IMR-90 (cell line): ENCODE results near the gene AMPD3. TPM values are rescaled to one million over a fixed set of nuclear protein-coding genes. Genes with fewer than 3 reads are reported as not detected.
A peak's percentile ranks its signal among the peaks of the same experiment; 100 is the strongest.

Experiments
- ATAC-seq: fragments of 200-7000 bp; cut with Tn5 transposase; 2 replicates; pipeline ENCODE4 v1.9.1; 2020; ENCODE audit warnings: low read depth, mild to moderate bottlenecking, moderate library complexity
- BruUV-seq: library from RNA; stranded (reverse); fragments of 400-500 nt; replicated peaks from 2 replicates; lab custom pipeline; 2021; lab: Mats Ljungman, UMichigan
- CTCF ChIA-PET: fragments of 300-600 bp; formaldehyde crosslinking; extraction: SDS; loops from one replicate; lab custom pipeline; 2021; ENCODE audit warnings: antibody characterized with exemption; lab: Yijun Ruan, JAX
- POLR2A ChIA-PET: fragments of 300-600 bp; sonication (Branson Sonifier 250); formaldehyde crosslinking; loops from one replicate; lab custom pipeline; 2022; ENCODE audit warnings: antibody characterized with exemption; ENCODE audit not compliant: unreplicated experiment; lab: Charles Lee
- DNase-seq: peaks from one replicate; pipeline ENCODE4 v3.0.0; 2013
- H2AFZ ChIP-seq: replicated peaks from 2 replicates; pipeline ENCODE3; 2013; ENCODE audit warnings: low read length, mild to moderate bottlenecking; ENCODE audit not compliant: poor library complexity
- H2AK5ac ChIP-seq: 2 replicates; pipeline ENCODE4 v1.6.1; 2013; ENCODE audit warnings: low read depth, low read length, inconsistent platforms
- H2AK9ac ChIP-seq: replicated peaks from 2 replicates; pipeline ENCODE3; 2013; ENCODE audit warnings: mild to moderate bottlenecking, low read depth, low read length, moderate library complexity; ENCODE audit not compliant: poor library complexity
- H2BK120ac ChIP-seq: 2 replicates; pipeline ENCODE4 v1.6.1; 2013; ENCODE audit warnings: low read depth, low read length, inconsistent platforms
- H2BK15ac ChIP-seq: 3 replicates; pipeline ENCODE4 v1.6.1; 2013; ENCODE audit warnings: low read depth, low read length, inconsistent platforms
- H2BK20ac ChIP-seq: 2 replicates; pipeline ENCODE4 v1.6.1; 2013; ENCODE audit warnings: low read depth, mild to moderate bottlenecking, inconsistent platforms, low read length, moderate library complexity
- H2BK5ac ChIP-seq: 2 replicates; pipeline ENCODE4 v1.6.1; 2013; ENCODE audit warnings: mild to moderate bottlenecking, low read depth, low read length, inconsistent platforms; ENCODE audit not compliant: poor library complexity, severe bottlenecking
- H3K14ac ChIP-seq: replicated peaks from 2 replicates; pipeline ENCODE4 v1.6.1; 2013; ENCODE audit warnings: low read depth, low read length, inconsistent platforms
- H3K18ac ChIP-seq: 2 replicates; pipeline ENCODE4 v1.6.1; 2013; ENCODE audit warnings: low read depth, low read length, control low read depth
- H3K23ac ChIP-seq: 2 replicates; pipeline ENCODE4 v1.6.1; 2013; ENCODE audit warnings: low read depth, low read length, inconsistent platforms
- H3K27ac ChIP-seq: 2 replicates; pipeline ENCODE4 v1.5.1; 2013; ENCODE audit warnings: mild to moderate bottlenecking, control low read depth, low read length; ENCODE audit not compliant: insufficient read depth
- H3K27me3 ChIP-seq: 2 replicates; pipeline ENCODE4 v1.6.1; 2013; ENCODE audit warnings: low read length; ENCODE audit not compliant: control insufficient read depth, insufficient read depth
- H3K36me3 ChIP-seq: 2 replicates; pipeline ENCODE4 v1.6.1; 2013; ENCODE audit warnings: low read length, mixed read lengths; ENCODE audit not compliant: control insufficient read depth, insufficient read depth
- H3K4ac ChIP-seq: 2 replicates; pipeline ENCODE4 v1.6.1; 2013; ENCODE audit warnings: low read depth, low read length, inconsistent platforms
- H3K4me1 ChIP-seq: 2 replicates; pipeline ENCODE4 v1.6.1; 2013; ENCODE audit warnings: low read length, mixed read lengths; ENCODE audit not compliant: control insufficient read depth, insufficient read depth
- H3K4me2 ChIP-seq: 2 replicates; pipeline ENCODE4 v1.6.1; 2013; ENCODE audit warnings: low read depth, mild to moderate bottlenecking, control low read depth, low read length, moderate library complexity
- H3K4me3 ChIP-seq: 2 replicates; pipeline ENCODE4 v1.5.1; 2013; ENCODE audit warnings: low read depth, mild to moderate bottlenecking, control low read depth, low read length, moderate library complexity; ENCODE audit not compliant: insufficient read depth
- H3K56ac ChIP-seq: 2 replicates; pipeline ENCODE4 v1.6.1; 2013; ENCODE audit warnings: low read length, inconsistent platforms; ENCODE audit not compliant: insufficient read depth; ENCODE audit errors: extremely low read depth
- H3K79me1 ChIP-seq, 2 experiments: 2 replicates each; pipeline ENCODE4 v1.6.1; 2013; ENCODE audit warnings: low read length in 2 of 2, inconsistent platforms in 1 of 2, low read depth in 1 of 2
- H3K9ac ChIP-seq: 2 replicates; pipeline ENCODE4 v1.6.1; 2013; ENCODE audit warnings: low read depth, low read length, control low read depth
- H3K9me1 ChIP-seq: 2 replicates; pipeline ENCODE4 v1.6.1; 2013; ENCODE audit warnings: low read length, inconsistent platforms; ENCODE audit not compliant: insufficient read depth
- H3K9me3 ChIP-seq: 2 replicates; pipeline ENCODE4 v1.6.1; 2013; ENCODE audit warnings: low read length; ENCODE audit not compliant: control insufficient read depth, insufficient read depth
- H4K20me1 ChIP-seq: 2 replicates; pipeline ENCODE4 v1.6.1; 2013; ENCODE audit warnings: low read length, inconsistent platforms; ENCODE audit not compliant: insufficient read depth
- H4K5ac ChIP-seq: 2 replicates; pipeline ENCODE4 v1.6.1; 2013; ENCODE audit warnings: mild to moderate bottlenecking, low read depth, low read length, control low read depth
- H4K8ac ChIP-seq, 2 experiments: 2 replicates each; pipeline ENCODE4 v1.6.1; 2013; ENCODE audit warnings: low read depth in 2 of 2, low read length in 2 of 2, control low read depth in 1 of 2, inconsistent platforms in 1 of 2
- H4K91ac ChIP-seq: 2 replicates; pipeline ENCODE4 v1.6.1; 2013; ENCODE audit warnings: low read depth, low read length, inconsistent platforms; ENCODE audit not compliant: insufficient read depth
- BHLHE40 ChIP-seq: fragments of 150-350 bp; IDR thresholded peaks from 2 replicates; pipeline ENCODE4 v1.6.1; 2016; ENCODE audit warnings: mild to moderate bottlenecking, low read depth, low read length
- CHD1 ChIP-seq: IDR thresholded peaks from 2 replicates; pipeline ENCODE4 v1.6.1; 2012; ENCODE audit warnings: low read depth, low read length, improper control_type of control experiment
- MAFK ChIP-seq: IDR thresholded peaks from 2 replicates; pipeline ENCODE4 v1.6.1; 2012; ENCODE audit warnings: low read depth, low read length, improper control_type of control experiment
- MAZ ChIP-seq: IDR thresholded peaks from 2 replicates; pipeline ENCODE4 v1.6.1; 2012; ENCODE audit warnings: low read depth, mild to moderate bottlenecking, low read length, improper control_type of control experiment, moderate library complexity, borderline replicate concordance
- MXI1 ChIP-seq: IDR thresholded peaks from 2 replicates; pipeline ENCODE4 v1.6.1; 2012; ENCODE audit warnings: low read depth, mild to moderate bottlenecking, low read length, moderate library complexity, borderline replicate concordance
- POLR2A ChIP-seq: IDR thresholded peaks from 2 replicates; pipeline ENCODE4 v1.6.1; 2012; ENCODE audit warnings: mild to moderate bottlenecking, low read depth, low read length
- RAD21 ChIP-seq: IDR thresholded peaks from 2 replicates; pipeline ENCODE4 v1.6.1; 2012; ENCODE audit warnings: low read length, improper control_type of control experiment
- RCOR1 ChIP-seq: IDR thresholded peaks from 2 replicates; pipeline ENCODE4 v1.6.1; 2012; ENCODE audit warnings: mild to moderate bottlenecking, low read length, improper control_type of control experiment; ENCODE audit not compliant: insufficient replicate concordance
- SMC3 ChIP-seq: fragments of 150-350 bp; IDR thresholded peaks from 2 replicates; pipeline ENCODE4 v1.6.1; 2016; ENCODE audit warnings: low read depth, mild to moderate bottlenecking, antibody characterized with exemption, low read length, moderate library complexity
- WGBS, 2 experiments: methylation state at CpG; one replicate each; pipeline versions ENCODE4 v1.1.5 to v1.1.7; 2013; ENCODE audit warnings: missing lambda C conversion rate in 2 of 2; ENCODE audit not compliant: insufficient read length in 1 of 2; ENCODE audit errors: extremely low coverage in 2 of 2; 5-methylcytosine and 5-hydroxymethylcytosine counted together
- dilution Hi-C: fragments of 300-500 bp; cut with HindIII; formaldehyde crosslinking; loops from one replicate; pipeline ENCODE4 v1.14.3; 2018; ENCODE audit warnings: low sequenced_read_pairs; ENCODE audit not compliant: unreplicated experiment
- in situ Hi-C: fragments of 300-500 bp; cut with MboI; formaldehyde crosslinking; loops from 3 replicates; pipeline ENCODE4 v1.14.3; 2019; ENCODE audit warnings: low sequenced_read_pairs, inconsistent platforms, mixed read lengths
- intact Hi-C: fragments of 100-400 bp; cut with micrococcal nuclease; formaldehyde crosslinking; loops from 2 replicates; pipeline ENCODE4 v1.10.0; 2022
- polyA plus RNA-seq, 3 experiments: library from polyadenylated mRNA; depleted of rRNA; stranded (reverse); fragments of >200 nt; gene quantifications; 2 replicates each; pipeline ENCODE4 v1.2.3, GENCODE V29; 2012; ENCODE audit warnings: low replicate concordance in 1 of 3
- total RNA-seq: library from RNA; depleted of rRNA; stranded (reverse); fragments of >200 nt; gene quantifications from 2 replicates; pipeline ENCODE4 v1.2.3, GENCODE V29; 2012
- TF ChIP-seq, protein P1 (sequence below): fragments of 150-350 bp; IDR thresholded peaks from 2 replicates; pipeline ENCODE4 v1.6.1; 2016; ENCODE audit warnings: low read depth, mild to moderate bottlenecking, low read length, moderate library complexity, borderline replicate concordance

The AMPD3 gene
- total and polyA plus RNA-seq, 2 of the 4 experiments (the other 2 are of a cell fraction) = 8.6 to 12.1 TPM

DNA sequence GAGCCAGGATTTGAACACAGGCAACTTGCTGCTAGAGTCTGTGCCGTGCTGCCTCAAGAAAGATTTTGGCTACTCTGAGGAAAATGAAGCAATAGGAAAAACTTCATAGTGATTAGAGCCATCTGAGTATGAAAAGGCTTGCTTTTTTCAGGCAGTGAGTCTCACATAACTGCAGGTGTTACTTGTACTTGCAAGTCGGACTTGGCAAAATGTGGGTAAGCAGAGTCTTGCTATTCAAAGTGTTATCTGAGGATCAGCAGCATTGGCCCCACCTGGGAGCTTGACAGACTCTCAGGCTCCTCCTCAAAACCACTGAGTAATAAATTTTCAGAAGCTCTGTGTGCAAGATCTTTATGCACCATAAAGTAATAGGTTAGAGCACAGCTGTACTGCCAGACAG is 67.9 kb downstream of the AMPD3 start:
- DNase-seq = no peak
- in situ Hi-C loops = no loop called here
- 0 out of 2 replicates have a peak overlapping the region, but pooled peaks have one; percentile 59 for H2BK120ac ChIP-seq
- peak overlapping the region; percentile 33; the same call in 1 of the 2 replicates for H3K4ac ChIP-seq
- dilution Hi-C loops = loop anchor here (25.0 kb wide), 1 partner anchor 214 kb away; no protein-coding TSS in a partner anchor
- no TSS peak for BruUV-seq
- no peaks in the 10 kb centered on the region for H3K9me3 ChIP-seq
- no peaks in the 10 kb centered on the region for H3K27me3 ChIP-seq
- TF ChIP-seq MAFK (no peak), BHLHE40 (no peak), MAZ (no peak), POLR2A (no peak), RCOR1 (no peak), RAD21 (no peak), CHD1 (no peak), SMC3 (no peak), MXI1 (no peak)
- TF ChIP-seq, protein P1, sequence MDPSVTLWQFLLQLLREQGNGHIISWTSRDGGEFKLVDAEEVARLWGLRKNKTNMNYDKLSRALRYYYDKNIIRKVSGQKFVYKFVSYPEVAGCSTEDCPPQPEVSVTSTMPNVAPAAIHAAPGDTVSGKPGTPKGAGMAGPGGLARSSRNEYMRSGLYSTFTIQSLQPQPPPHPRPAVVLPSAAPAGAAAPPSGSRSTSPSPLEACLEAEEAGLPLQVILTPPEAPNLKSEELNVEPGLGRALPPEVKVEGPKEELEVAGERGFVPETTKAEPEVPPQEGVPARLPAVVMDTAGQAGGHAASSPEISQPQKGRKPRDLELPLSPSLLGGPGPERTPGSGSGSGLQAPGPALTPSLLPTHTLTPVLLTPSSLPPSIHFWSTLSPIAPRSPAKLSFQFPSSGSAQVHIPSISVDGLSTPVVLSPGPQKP = no peak
- peaks cover 13% of the 10 kb centered on the region for H3K4me1 ChIP-seq
- H2BK15ac ChIP-seq = peak overlapping the region; percentile 26; the same call in 1 of the 3 replicates
- H2BK5ac ChIP-seq = no peak overlapping the region
- H4K8ac ChIP-seq = no peak overlapping the region
- no peak overlapping the region for H2AFZ ChIP-seq
- no peak overlapping the region for H3K4me3 ChIP-seq
- H3K23ac ChIP-seq = no peak overlapping the region
- ATAC-seq = no peak
- no peak overlapping the region for H2BK20ac ChIP-seq
- H3K14ac ChIP-seq = no peak overlapping the region
- peak overlapping the region; percentile 57; the same call in 1 of the 2 replicates for H4K91ac ChIP-seq
- H3K79me1 ChIP-seq = peaks cover 0 to 15% of the 10 kb centered on the region in 2 experiments; a peak in 1 of 4 replicates
- CTCF ChIA-PET = interaction anchor here (0.6 kb wide), 1 partner anchor 70 kb away, joined by 4 read pairs; no protein-coding TSS in a partner anchor
- no peak overlapping the region for H3K56ac ChIP-seq
- H3K4me2 ChIP-seq = no peak overlapping the region
- no peaks in the 10 kb centered on the region for H4K20me1 ChIP-seq
- H4K5ac ChIP-seq = no peak overlapping the region
- H3K36me3 ChIP-seq = peaks cover 6% of the 10 kb centered on the region
- intact Hi-C loops = loop anchor here (10.0 kb wide), 1 partner anchor 198 kb away; no protein-coding TSS in a partner anchor
- 0 out of 2 replicates have a peak, but pooled peaks cover 9% of the 10 kb centered on the region for H3K9me1 ChIP-seq
- no peak overlapping the region for H2AK5ac ChIP-seq
- H3K9ac ChIP-seq = no peak overlapping the region
- H3K27ac ChIP-seq = peak overlapping the region; percentile 68; the same call in 1 of the 2 replicates
- POLR2A ChIA-PET = no interaction called here
- peak overlapping the region; percentile 24 for H3K18ac ChIP-seq
- WGBS, 2 experiments = no CpG with 5 or more reads among the region's 2 CpGs
- no peak overlapping the region for H2AK9ac ChIP-seq
